ENCODE results near the gene MC5R.

- TF ChIP-seq ZNF274 (IDR thresholded peaks at IDR 0.05; ENCODE audit: low read depth, low read length) (no peak), YY1 (IDR thresholded peaks at IDR 0.05; ENCODE audit: insufficient read depth, insufficient read length) (no peak)
Observed at GRCh38 chr18:13775058-13775457, 48.9 kb upstream of the MC5R start.
